NT2/D1 (cell line): ENCODE measurements around the gene SCG5.

Experiments used
- SUZ12 ChIP-seq: IDR thresholded peaks from 2 replicates; pipeline ENCODE4 v1.6.1; 2011; ENCODE audit not compliant: insufficient read length, insufficient read depth; ENCODE audit errors: extremely low read depth
- YY1 ChIP-seq: IDR thresholded peaks from 2 replicates; pipeline ENCODE4 v1.6.1; 2011; ENCODE audit not compliant: insufficient read length, insufficient read depth
- ZNF274 ChIP-seq: IDR thresholded peaks from 2 replicates; pipeline ENCODE4 v1.6.1; 2011; ENCODE audit warnings: mild to moderate bottlenecking, low read depth, low read length

- TF ChIP-seq ZNF274 (no peak), YY1 (no peak), SUZ12 (no peak)
These were observed 89.5 kb downstream of the SCG5 start for GRCh38 chr15:32730677-32731654.
